H9 (cell line): ENCODE results near the gene PPARGC1A. TPM values are rescaled to one million over a fixed set of nuclear protein-coding genes. Genes with fewer than 3 reads are reported as not detected.

Experiments used
- DNase-seq: peaks from one replicate; pipeline ENCODE4 v3.0.0-alpha.2; 2017
- H2AFZ ChIP-seq: one replicate; pipeline ENCODE4 v1.6.1; 2013; ENCODE audit warnings: mild to moderate bottlenecking, low read length, control low read depth, moderate library complexity
- H2AK5ac ChIP-seq: 2 replicates; pipeline ENCODE4 v1.6.1; 2013; ENCODE audit warnings: low read length, control low read depth, mixed read lengths; ENCODE audit not compliant: insufficient read length
- H2BK120ac ChIP-seq: one replicate; pipeline ENCODE4 v1.6.1; 2013; ENCODE audit warnings: low read depth, mild to moderate bottlenecking, low read length, control low read depth, inconsistent platforms; ENCODE audit not compliant: poor library complexity, severe bottlenecking
- H2BK12ac ChIP-seq: 2 replicates; pipeline ENCODE4 v1.6.1; 2013; ENCODE audit warnings: low read length, control low read depth, mixed read lengths, low read depth; ENCODE audit not compliant: insufficient read length
- H2BK15ac ChIP-seq: 2 replicates; pipeline ENCODE4 v1.6.1; 2013; ENCODE audit warnings: low read depth, low read length, control low read depth
- H2BK20ac ChIP-seq: one replicate; pipeline ENCODE4 v1.6.1; 2013; ENCODE audit warnings: low read depth, mild to moderate bottlenecking, low read length, control low read depth, inconsistent platforms; ENCODE audit not compliant: poor library complexity, severe bottlenecking
- H2BK5ac ChIP-seq: 2 replicates; pipeline ENCODE4 v1.6.1; 2013; ENCODE audit warnings: low read length, control low read depth, mixed read lengths; ENCODE audit not compliant: insufficient read length
- H3K14ac ChIP-seq: 2 replicates; pipeline ENCODE4 v1.6.1; 2013; ENCODE audit warnings: low read length, control low read depth; ENCODE audit not compliant: insufficient read depth
- H3K18ac ChIP-seq: 2 replicates; pipeline ENCODE4 v1.6.1; 2013; ENCODE audit warnings: low read depth, mild to moderate bottlenecking, mixed read lengths, low read length, control low read depth; ENCODE audit not compliant: insufficient read length
- H3K23ac ChIP-seq: 2 replicates; pipeline ENCODE4 v1.6.1; 2013; ENCODE audit warnings: low read length, control low read depth, mixed read lengths, low read depth; ENCODE audit not compliant: insufficient read length
- H3K23me2 ChIP-seq: 2 replicates; pipeline ENCODE4 v1.6.1; 2013; ENCODE audit warnings: low read depth, mild to moderate bottlenecking, mixed read lengths, low read length, control low read depth; ENCODE audit not compliant: insufficient read length, poor library complexity, severe bottlenecking
- H3K27ac ChIP-seq: 2 replicates; pipeline ENCODE4 v1.5.1; 2013; ENCODE audit warnings: low read length, control low read depth, mixed read lengths, low read depth; ENCODE audit not compliant: insufficient read length
- H3K27me3 ChIP-seq: 2 replicates; pipeline ENCODE4 v1.6.1; 2013; ENCODE audit warnings: low read length, control low read depth, inconsistent platforms; ENCODE audit not compliant: insufficient read depth
- H3K4ac ChIP-seq: 2 replicates; pipeline ENCODE4 v1.6.1; 2013; ENCODE audit warnings: low read depth, mild to moderate bottlenecking, control low read depth, inconsistent platforms, low read length, moderate library complexity
- H3K4me1 ChIP-seq: 2 replicates; pipeline ENCODE4 v1.6.1; 2013; ENCODE audit warnings: low read length, control low read depth, inconsistent platforms; ENCODE audit not compliant: insufficient read depth
- H3K4me2 ChIP-seq: 2 replicates; pipeline ENCODE4 v1.6.1; 2013; ENCODE audit warnings: low read length, control low read depth, mixed read lengths; ENCODE audit not compliant: insufficient read length, insufficient read depth
- H3K56ac ChIP-seq: 2 replicates; pipeline ENCODE4 v1.6.1; 2013; ENCODE audit warnings: low read depth, mild to moderate bottlenecking, mixed read lengths, low read length, control low read depth; ENCODE audit not compliant: insufficient read length
- H3K79me1 ChIP-seq: 2 replicates; pipeline ENCODE4 v1.6.1; 2013; ENCODE audit warnings: low read depth, mild to moderate bottlenecking, moderate library complexity, low read length, control low read depth, inconsistent platforms; ENCODE audit not compliant: insufficient read depth, poor library complexity, severe bottlenecking
- H3K79me2 ChIP-seq: 2 replicates; pipeline ENCODE4 v1.6.1; 2013; ENCODE audit warnings: low read length, control low read depth, inconsistent platforms; ENCODE audit not compliant: insufficient read depth
- H3K9ac ChIP-seq: 2 replicates; pipeline ENCODE4 v1.6.1; 2013; ENCODE audit warnings: low read length, control low read depth, mixed read lengths; ENCODE audit not compliant: insufficient read length; ENCODE audit errors: extremely low read depth
- H3K9me3 ChIP-seq: one replicate; pipeline ENCODE4 v1.6.1; 2013; ENCODE audit warnings: low read depth, low read length, inconsistent platforms; ENCODE audit not compliant: control insufficient read depth
- H3T11ph ChIP-seq: one replicate; pipeline ENCODE4 v1.6.1; 2013; ENCODE audit warnings: mild to moderate bottlenecking, low read length, control low read depth, inconsistent platforms
- H4K20me1 ChIP-seq: one replicate; pipeline ENCODE4 v1.6.1; 2013; ENCODE audit not compliant: control insufficient read depth, insufficient read length, insufficient read depth
- H4K5ac ChIP-seq: 2 replicates; pipeline ENCODE4 v1.6.1; 2013; ENCODE audit warnings: low read depth, mild to moderate bottlenecking, mixed read lengths, low read length, control low read depth; ENCODE audit not compliant: insufficient read length
- H4K8ac ChIP-seq: replicated peaks from 2 replicates; pipeline ENCODE4 v1.6.1; 2013; ENCODE audit warnings: low read length, control low read depth, mixed read lengths, low read depth; ENCODE audit not compliant: insufficient read length
- H4K91ac ChIP-seq: 2 replicates; pipeline ENCODE4 v1.6.1; 2013; ENCODE audit warnings: low read depth, mild to moderate bottlenecking, moderate library complexity, mixed read lengths, low read length, control low read depth; ENCODE audit not compliant: insufficient read length
- H3K27ac Mint-ChIP-seq, 3 experiments: 2 replicates in 2 of 3; 3 replicates in 1 of 3; pipeline ENCODE4 v1.8.0; 2020 to 2021; ENCODE audit warnings: mixed read lengths in 3 of 3, mild to moderate bottlenecking in 1 of 3, moderate library complexity in 1 of 3
- H3K27me3 Mint-ChIP-seq: 2 replicates; pipeline ENCODE4 v1.8.0; 2021; ENCODE audit warnings: low read depth, mild to moderate bottlenecking, moderate library complexity, mixed read lengths
- H3K36me3 Mint-ChIP-seq, 3 experiments: 2 replicates in 2 of 3; 3 replicates in 1 of 3; pipeline ENCODE4 v1.8.0; 2020 to 2021; ENCODE audit warnings: low read depth in 3 of 3, mixed read lengths in 3 of 3; ENCODE audit not compliant: insufficient read depth in 1 of 3
- H3K4me1 Mint-ChIP-seq, 2 experiments: 2 replicates each; pipeline ENCODE4 v1.8.0; 2020; ENCODE audit warnings: mixed read lengths in 2 of 2
- H3K4me3 Mint-ChIP-seq, 2 experiments: 2 replicates in 1 of 2; 3 replicates in 1 of 2; pipeline ENCODE4 v1.8.0; 2020 to 2021; ENCODE audit warnings: mild to moderate bottlenecking in 2 of 2, mixed read lengths in 2 of 2, moderate library complexity in 1 of 2
- H3K9me3 Mint-ChIP-seq, 2 experiments: 2 replicates in 1 of 2; 3 replicates in 1 of 2; pipeline ENCODE4 v1.8.0; 2020; ENCODE audit warnings: mild to moderate bottlenecking in 2 of 2, mixed read lengths in 2 of 2, moderate library complexity in 1 of 2
- WGBS: extraction: QIAGEN DNeasy Blood & Tissue Kit; methylation state at CpG from one replicate; pipeline ENCODE4 v1.1.7; 2013; ENCODE audit warnings: missing lambda C conversion rate, low lambda C conversion rate, mixed read lengths; ENCODE audit not compliant: insufficient read length; ENCODE audit errors: extremely low coverage; 5-methylcytosine and 5-hydroxymethylcytosine counted together
- total RNA-seq: library from RNA; stranded (reverse); gene quantifications from 2 replicates; pipeline ENCODE4 v1.2.1, GENCODE V29; 2021
- TF ChIP-seq, protein P1 (sequence below): fragments of 200-600 bp; sonication (generic); conservative IDR thresholded peaks from 3 replicates; pipeline ENCODE4 v1.8.0; 2021; ENCODE audit warnings: antibody characterized with exemption, mild to moderate bottlenecking

The PPARGC1A gene
- total RNA-seq, 1 experiment from 2014 or later, result 1.7 TPM

- H3K36me3 Mint-ChIP-seq, result no peaks in the 10 kb centered on the region
- Histone ChIP-seq H3K23me2 (peaks cover 3% of the 10 kb centered on the region), H3K14ac (no peak overlapping the region), H3K4ac (no peak overlapping the region), H3K4me2 (no peak overlapping the region), H4K20me1 (no peaks in the 10 kb centered on the region), H3K4me1 (peaks cover 11% of the 10 kb centered on the region; the same call in 1 of the 2 replicates), H3K18ac (no peak overlapping the region), H3K27me3 (no peaks in the 10 kb centered on the region; the same call in 1 of the 2 replicates), H3K56ac (no peak overlapping the region), H3K9ac (no peak overlapping the region), H3T11ph (no peak overlapping the region), H2BK20ac (no peak overlapping the region), H2BK5ac (no peak overlapping the region), H4K5ac (no peak overlapping the region), H3K79me2 (no peaks in the 10 kb centered on the region), H3K23ac (no peak overlapping the region), H2BK120ac (no peak overlapping the region), H3K79me1 (no peaks in the 10 kb centered on the region), H2BK12ac (no peak overlapping the region), H3K27ac (no peak overlapping the region), H4K91ac (no peak overlapping the region), H2BK15ac (no peak overlapping the region), H2AK5ac (no peak overlapping the region), H2AFZ (no peak overlapping the region), H4K8ac (no peak overlapping the region), H3K9me3 (no peaks in the 10 kb centered on the region)
- DNase-seq, result no peak
- no CpG with 5 or more reads among the region's 1 CpG for WGBS
- peaks cover 37% of the 10 kb centered on the region for H3K27me3 Mint-ChIP-seq
- H3K27ac Mint-ChIP-seq, result no peak overlapping the region
- H3K4me3 Mint-ChIP-seq, result no peak overlapping the region
- TF ChIP-seq, protein P1, sequence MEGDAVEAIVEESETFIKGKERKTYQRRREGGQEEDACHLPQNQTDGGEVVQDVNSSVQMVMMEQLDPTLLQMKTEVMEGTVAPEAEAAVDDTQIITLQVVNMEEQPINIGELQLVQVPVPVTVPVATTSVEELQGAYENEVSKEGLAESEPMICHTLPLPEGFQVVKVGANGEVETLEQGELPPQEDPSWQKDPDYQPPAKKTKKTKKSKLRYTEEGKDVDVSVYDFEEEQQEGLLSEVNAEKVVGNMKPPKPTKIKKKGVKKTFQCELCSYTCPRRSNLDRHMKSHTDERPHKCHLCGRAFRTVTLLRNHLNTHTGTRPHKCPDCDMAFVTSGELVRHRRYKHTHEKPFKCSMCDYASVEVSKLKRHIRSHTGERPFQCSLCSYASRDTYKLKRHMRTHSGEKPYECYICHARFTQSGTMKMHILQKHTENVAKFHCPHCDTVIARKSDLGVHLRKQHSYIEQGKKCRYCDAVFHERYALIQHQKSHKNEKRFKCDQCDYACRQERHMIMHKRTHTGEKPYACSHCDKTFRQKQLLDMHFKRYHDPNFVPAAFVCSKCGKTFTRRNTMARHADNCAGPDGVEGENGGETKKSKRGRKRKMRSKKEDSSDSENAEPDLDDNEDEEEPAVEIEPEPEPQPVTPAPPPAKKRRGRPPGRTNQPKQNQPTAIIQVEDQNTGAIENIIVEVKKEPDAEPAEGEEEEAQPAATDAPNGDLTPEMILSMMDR, result no peak
- peaks cover 45 to 48% of the 10 kb centered on the region in 2 experiments for H3K4me1 Mint-ChIP-seq
- H3K9me3 Mint-ChIP-seq, result no peaks in the 10 kb centered on the region
These were observed 1.2 kb upstream of the PPARGC1A start for GRCh38 chr4:23891064-23891421.
